Fibroblast of mammary gland (primary cell): Measurements from ENCODE around the gene ANO2.

ENCODE experiments used
- DNase-seq: peaks from one replicate; pipeline ENCODE4 v3.0.0-alpha.2; 2010; ENCODE audit warnings: low read depth
- H3K4me3 ChIP-seq: 2 replicates; pipeline ENCODE4 v1.5.1; 2011; ENCODE audit warnings: low read depth, mild to moderate bottlenecking, low read length, moderate library complexity; ENCODE audit not compliant: control insufficient read depth
- TF ChIP-seq, protein P1 (sequence below): conservative IDR thresholded peaks from 2 replicates; pipeline ENCODE4 v1.5.1; 2011; ENCODE audit warnings: low read depth, low read length, inconsistent platforms; ENCODE audit not compliant: control insufficient read depth, insufficient read depth

Gene ANO2

DNA sequence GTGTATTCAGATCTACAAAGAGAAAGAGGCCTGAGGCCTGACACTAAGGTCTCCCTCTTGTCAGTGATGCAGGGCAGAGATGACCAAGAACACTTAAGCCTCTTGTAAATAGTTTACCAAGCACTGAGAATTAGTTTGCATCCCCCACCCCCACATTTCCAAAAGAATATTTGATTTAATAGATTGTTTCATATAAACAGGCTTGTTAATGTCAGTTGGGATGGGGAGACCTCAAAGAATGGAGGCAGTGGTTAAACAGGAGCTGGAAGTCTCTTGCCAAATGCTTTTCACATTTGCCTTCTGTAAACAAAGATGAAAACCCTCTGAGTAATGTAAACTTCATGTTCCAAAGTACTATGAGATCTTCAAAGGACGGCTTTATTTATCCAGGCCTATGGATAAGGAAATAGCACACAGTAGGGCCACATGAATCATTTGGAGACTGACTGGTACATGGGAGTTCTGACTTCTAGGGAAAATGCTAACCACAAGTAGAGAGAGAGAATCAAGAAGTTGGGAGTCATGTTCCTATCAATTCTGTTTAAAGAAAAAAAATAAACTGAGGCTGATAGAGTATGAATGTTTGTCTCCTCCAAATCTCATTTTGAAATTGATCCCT is 234.7 kb downstream of the ANO2 start:
- no peak overlapping the region for H3K4me3 ChIP-seq
- no peak for DNase-seq

DNA sequence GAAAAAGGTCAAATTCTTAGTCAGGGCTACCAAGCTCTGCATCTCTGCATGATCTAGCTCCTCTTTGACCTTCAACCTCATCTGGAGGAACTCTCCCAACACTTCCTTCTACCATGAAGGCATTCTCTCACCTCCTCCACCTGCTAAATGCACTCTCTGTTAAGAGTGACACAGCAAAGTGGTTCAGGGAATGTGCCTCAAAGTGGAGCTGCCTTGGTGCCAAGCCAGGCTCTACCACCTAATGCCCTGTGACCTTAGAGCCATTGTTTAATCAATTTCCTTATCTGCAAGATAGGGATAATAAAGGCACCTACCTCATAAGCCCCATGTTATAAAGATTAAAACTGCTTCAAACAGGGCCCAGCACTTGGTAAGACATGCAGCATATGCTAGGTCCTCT is 236.7 kb downstream of the ANO2 start:
- no peak for DNase-seq
- TF ChIP-seq, protein P1, sequence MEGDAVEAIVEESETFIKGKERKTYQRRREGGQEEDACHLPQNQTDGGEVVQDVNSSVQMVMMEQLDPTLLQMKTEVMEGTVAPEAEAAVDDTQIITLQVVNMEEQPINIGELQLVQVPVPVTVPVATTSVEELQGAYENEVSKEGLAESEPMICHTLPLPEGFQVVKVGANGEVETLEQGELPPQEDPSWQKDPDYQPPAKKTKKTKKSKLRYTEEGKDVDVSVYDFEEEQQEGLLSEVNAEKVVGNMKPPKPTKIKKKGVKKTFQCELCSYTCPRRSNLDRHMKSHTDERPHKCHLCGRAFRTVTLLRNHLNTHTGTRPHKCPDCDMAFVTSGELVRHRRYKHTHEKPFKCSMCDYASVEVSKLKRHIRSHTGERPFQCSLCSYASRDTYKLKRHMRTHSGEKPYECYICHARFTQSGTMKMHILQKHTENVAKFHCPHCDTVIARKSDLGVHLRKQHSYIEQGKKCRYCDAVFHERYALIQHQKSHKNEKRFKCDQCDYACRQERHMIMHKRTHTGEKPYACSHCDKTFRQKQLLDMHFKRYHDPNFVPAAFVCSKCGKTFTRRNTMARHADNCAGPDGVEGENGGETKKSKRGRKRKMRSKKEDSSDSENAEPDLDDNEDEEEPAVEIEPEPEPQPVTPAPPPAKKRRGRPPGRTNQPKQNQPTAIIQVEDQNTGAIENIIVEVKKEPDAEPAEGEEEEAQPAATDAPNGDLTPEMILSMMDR: no peak
- no peak overlapping the region for H3K4me3 ChIP-seq

More for the DNA sequence above, 234.7 kb downstream of the ANO2 start:
- TF ChIP-seq, protein P1: no peak

DNA sequence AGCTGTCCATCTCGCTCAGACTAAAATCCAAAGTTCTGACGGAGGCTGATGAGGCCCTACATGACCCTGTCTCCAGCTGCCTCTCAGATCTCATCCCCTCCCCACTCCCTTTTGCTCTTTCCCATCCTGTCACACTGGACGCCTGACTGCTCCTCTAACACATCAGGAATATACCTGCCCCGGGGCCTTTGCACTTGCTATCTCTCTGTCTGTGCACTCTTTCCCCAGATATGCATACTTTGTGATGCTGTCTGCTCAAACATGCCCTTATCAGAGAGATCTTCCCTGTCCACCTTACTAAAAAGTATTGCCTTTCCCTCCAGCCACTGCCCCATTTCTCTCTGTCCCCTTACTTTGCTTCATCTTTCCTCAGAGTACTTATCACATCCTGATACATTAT is 238.8 kb downstream of the ANO2 start:
- no peak overlapping the region for H3K4me3 ChIP-seq
- no peak for DNase-seq
- TF ChIP-seq, protein P1: no peak

DNA sequence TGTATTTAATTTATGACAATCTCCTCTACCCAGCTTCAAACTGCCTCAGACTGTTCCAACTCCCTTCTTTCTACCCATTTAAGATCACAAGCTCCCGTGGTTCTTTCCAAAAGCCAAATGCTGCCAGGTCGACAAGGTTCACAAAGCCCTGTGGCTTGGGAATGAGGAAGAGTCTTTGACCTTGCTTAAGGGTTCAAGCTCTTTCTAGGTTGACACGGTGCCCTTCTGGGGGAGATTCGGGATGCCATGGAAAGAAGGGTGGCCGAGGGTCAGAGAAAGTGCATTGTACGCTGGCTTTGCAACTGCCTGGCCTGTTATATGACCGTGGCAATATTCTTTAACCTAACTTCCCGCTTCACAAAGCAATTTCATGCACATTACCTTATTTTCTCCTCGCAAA is 239.3 kb downstream of the ANO2 start:
- no peak for DNase-seq
- no peak overlapping the region for H3K4me3 ChIP-seq
- TF ChIP-seq, protein P1: no peak

DNA sequence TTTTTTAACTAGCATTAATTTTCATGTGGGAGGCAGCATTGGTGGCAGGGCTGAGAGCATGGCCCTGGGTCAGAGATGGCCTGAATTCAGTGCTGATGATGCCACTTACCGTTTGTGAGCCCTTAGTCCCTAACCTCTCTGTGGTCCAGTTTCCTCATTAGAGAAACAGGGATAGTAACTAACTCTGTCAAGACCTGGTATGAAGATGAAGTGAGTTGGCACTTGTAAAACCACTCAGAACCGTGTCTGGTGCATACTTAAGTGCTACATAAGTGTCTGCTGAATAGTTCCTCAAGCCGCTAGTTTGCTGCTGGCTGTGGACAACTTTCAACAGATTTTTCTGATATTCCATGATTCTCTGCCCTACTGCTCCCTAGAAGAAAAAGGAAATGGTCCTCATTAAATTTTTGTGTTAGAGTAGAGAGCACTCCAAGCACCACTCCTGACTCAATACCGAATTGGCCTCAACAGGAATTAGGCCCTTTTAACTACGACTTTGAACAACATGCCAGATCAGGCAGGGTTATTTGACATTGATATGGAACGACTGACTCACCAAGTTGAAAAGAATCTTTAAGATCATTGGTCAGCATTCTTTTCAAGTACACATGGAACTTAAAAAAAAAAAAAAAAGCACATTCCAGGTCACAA is 250.2 kb downstream of the ANO2 start:
- H3K4me3 ChIP-seq: no peak overlapping the region
- TF ChIP-seq, protein P1: no peak
- no peak for DNase-seq

DNA sequence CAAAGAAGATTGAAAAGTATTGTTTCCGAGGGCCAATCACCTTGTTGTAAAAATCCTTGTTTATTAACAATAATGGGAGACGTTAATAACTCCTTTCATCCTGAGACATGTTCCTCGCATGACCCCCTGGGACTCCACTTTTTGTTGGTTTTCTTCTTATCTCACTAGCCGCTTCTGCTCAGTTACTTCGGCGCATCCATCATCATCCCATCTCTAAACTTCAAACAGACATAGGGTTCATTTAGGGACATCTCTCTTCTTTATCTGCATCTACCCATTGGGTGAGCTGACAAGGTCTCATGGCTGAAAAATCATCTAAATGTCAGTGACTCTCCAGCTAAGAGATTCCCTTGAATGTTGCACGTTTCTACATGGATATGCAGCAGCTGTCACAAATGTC is 252.2 kb downstream of the ANO2 start:
- TF ChIP-seq, protein P1: no peak
- H3K4me3 ChIP-seq: no peak overlapping the region
- no peak for DNase-seq

DNA sequence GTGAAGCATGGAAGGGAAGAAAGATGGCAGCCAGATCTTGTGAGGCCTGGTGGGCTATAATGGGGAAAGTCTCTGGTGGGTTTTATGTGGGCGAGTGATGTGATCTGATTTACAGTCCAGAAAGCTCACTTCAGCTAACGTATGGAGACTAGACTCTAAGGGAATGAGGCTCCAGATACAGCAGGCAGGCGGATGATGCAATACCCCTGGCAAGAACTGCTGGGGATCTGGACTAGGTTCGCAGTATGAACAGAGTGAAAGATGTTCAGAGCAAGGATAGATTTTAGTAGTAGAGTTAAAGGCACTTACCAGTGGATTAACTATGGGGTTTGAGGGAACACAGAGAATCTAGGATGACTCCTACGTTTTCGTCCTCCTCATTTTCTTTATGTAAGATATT is 253.1 kb downstream of the ANO2 start:
- no peak overlapping the region for H3K4me3 ChIP-seq
- DNase-seq: no peak
- TF ChIP-seq, protein P1: no peak
